Measurements from ENCODE around the gene INPP5F.

DNA sequence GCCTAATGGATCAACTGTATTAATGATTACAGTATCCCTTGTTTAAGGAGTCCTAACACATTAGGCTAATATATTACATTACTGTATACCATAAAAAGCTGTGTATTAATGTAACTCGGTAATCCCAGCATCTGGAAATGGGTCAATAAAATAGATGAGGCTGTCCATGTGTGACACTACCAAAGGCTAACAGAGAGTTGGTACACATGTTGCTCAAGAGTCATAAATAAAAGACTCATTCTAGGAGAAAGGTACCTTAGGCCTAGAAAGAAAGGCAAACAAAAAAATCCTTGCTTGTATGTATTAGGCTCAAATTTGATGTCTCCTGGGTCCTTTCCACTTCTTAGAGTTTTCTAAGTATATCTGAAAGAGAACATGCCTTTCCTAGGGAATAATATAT lies 132.2 kb downstream of the INPP5F start:
- TF ChIP-seq, protein P1, sequence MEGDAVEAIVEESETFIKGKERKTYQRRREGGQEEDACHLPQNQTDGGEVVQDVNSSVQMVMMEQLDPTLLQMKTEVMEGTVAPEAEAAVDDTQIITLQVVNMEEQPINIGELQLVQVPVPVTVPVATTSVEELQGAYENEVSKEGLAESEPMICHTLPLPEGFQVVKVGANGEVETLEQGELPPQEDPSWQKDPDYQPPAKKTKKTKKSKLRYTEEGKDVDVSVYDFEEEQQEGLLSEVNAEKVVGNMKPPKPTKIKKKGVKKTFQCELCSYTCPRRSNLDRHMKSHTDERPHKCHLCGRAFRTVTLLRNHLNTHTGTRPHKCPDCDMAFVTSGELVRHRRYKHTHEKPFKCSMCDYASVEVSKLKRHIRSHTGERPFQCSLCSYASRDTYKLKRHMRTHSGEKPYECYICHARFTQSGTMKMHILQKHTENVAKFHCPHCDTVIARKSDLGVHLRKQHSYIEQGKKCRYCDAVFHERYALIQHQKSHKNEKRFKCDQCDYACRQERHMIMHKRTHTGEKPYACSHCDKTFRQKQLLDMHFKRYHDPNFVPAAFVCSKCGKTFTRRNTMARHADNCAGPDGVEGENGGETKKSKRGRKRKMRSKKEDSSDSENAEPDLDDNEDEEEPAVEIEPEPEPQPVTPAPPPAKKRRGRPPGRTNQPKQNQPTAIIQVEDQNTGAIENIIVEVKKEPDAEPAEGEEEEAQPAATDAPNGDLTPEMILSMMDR (IDR thresholded peaks at IDR 0.05) = no peak
- no peak for TF ChIP-seq ZFX (IDR thresholded peaks at IDR 0.05; ENCODE audit: borderline replicate concordance)
